Measurements from ENCODE around the gene SELENOP.

Gene SELENOP

DNA sequence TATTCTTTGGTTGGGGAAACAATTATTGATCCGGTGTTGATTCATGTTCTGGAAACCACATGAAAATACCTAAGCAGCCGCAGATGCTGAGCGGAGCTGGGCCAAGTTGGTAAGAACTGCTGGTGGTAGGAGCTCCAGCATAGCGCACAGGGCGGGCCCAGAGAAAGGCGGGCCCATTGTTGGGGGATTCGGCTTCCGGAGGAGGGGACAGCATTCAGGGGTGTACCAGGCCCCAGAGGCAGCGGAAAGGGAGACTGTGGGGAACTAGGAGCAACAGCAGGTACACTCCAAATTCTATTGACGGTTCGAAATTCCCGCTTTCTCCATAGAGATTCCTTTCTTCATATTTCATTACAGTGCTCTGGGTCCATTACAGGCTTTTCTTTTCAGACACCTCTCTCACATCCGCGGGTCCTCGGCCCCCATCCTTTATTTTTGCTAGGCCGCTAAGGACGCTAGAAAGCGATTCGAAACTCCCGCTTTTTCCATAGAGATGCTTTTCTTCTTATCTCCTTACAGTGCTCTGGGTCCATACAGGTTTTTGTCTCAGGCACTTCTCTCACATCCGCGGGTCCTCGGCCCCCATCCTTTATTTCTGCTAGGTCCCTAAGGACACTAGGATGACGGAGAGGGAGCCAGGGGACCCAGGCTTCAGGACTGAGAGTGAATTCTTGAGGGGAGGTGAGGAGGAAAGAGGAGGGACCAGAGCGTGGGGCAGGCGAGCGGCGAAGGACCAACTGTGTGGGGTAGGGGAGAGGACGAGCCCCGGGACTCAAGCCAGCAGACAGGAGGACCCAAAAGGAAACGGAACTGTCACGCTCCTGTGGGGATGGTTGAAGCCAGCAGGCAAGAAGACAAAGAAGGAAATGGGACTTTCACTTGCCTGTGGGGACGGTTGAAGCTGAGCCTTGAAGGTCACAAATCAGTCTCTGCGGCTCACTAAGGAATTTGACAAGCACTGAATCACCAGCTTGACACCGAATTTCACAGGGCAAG is 54.8 kb downstream of the SELENOP start, which contains the start of gene CCDC152:
CCDC152 (plus strand) TSS at position 213 of the 996 bp plus-strand sequence. CDS start 2,304 bp downstream, outside the sequence.
- H3K4me3 ChIP-seq (ENCODE audit: low read depth, low read length), result peak within 1 kb of the TSS; percentile 61
- ChIA-PET POLR2A (interaction anchor here (0.6 kb wide), 1 partner anchor 832 kb away, joined by 3 read pairs; the partner anchor contains the start of gene FBXO4), CTCF (interaction anchor here (1.0 to 1.2 kb wide), 3 partner anchors 10 to 12 kb away, joined by 3 read pairs; no protein-coding TSS in a partner anchor)
- no peak for DNase-seq (ENCODE audit: low read depth, low spot score)
- TF ChIP-seq, protein P1, sequence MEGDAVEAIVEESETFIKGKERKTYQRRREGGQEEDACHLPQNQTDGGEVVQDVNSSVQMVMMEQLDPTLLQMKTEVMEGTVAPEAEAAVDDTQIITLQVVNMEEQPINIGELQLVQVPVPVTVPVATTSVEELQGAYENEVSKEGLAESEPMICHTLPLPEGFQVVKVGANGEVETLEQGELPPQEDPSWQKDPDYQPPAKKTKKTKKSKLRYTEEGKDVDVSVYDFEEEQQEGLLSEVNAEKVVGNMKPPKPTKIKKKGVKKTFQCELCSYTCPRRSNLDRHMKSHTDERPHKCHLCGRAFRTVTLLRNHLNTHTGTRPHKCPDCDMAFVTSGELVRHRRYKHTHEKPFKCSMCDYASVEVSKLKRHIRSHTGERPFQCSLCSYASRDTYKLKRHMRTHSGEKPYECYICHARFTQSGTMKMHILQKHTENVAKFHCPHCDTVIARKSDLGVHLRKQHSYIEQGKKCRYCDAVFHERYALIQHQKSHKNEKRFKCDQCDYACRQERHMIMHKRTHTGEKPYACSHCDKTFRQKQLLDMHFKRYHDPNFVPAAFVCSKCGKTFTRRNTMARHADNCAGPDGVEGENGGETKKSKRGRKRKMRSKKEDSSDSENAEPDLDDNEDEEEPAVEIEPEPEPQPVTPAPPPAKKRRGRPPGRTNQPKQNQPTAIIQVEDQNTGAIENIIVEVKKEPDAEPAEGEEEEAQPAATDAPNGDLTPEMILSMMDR (IDR thresholded peaks at IDR 0.05; ENCODE audit: insufficient read depth, low read length, missing control alignments), result no peak

DNA sequence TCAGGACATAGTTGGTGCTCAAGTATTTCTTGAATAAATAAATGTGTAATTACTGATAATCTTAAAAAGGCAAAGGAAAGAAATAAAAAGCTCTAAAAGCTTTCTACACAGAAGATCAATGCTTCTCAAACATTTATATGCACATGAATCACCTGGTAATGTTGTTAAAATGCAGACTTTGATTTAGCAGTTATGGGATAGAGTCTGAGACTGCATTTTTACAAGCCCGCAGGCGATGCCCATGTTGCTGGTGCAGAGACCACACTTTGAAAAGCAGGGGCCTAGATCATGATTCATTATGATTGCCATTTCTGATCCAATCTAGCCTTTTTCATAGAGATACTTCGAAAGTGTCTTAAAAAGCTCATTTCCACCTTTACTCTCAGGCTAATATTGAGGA is 58.6 kb downstream of the SELENOP start:
- no peak for DNase-seq (ENCODE audit: low read depth, low spot score)
- no peak overlapping the region for H3K4me3 ChIP-seq (ENCODE audit: low read depth, low read length)
- CTCF ChIA-PET, result interaction anchor here (0.6 kb wide), 1 partner anchor 915 kb away, joined by 5 read pairs; no protein-coding TSS in a partner anchor
- POLR2A ChIA-PET, result no interaction called here
- TF ChIP-seq, protein P1 (IDR thresholded peaks at IDR 0.05; ENCODE audit: insufficient read depth, low read length, missing control alignments), result no peak

DNA sequence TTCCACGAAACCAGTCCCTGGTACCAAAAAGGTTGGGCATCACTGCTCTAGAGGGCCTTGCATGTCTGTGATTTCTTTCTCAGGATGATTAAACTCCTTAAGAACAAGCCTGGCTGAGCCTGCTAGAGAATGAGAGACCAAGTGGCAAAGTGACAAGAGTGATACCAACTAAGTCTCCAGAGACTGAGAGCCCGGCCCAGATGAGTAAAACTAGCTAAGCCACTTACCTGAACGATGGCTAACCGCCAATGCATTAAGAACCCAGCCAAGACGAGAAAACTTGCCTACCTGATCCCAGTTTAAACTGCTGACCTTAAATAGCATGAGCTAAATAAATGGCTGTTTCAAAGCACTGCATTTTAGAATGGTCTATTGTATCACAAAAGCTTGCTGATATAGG is 60.6 kb downstream of the SELENOP start:
- CTCF ChIA-PET, result interaction anchor here (1.3 kb wide), 1 partner anchor 16 kb away, joined by 7 read pairs; no protein-coding TSS in a partner anchor
- TF ChIP-seq, protein P1 (IDR thresholded peaks at IDR 0.05; ENCODE audit: insufficient read depth, low read length, missing control alignments), result no peak
- POLR2A ChIA-PET, result no interaction called here
- DNase-seq (ENCODE audit: low read depth, low spot score), result no peak
- H3K4me3 ChIP-seq (ENCODE audit: low read depth, low read length), result no peak overlapping the region

DNA sequence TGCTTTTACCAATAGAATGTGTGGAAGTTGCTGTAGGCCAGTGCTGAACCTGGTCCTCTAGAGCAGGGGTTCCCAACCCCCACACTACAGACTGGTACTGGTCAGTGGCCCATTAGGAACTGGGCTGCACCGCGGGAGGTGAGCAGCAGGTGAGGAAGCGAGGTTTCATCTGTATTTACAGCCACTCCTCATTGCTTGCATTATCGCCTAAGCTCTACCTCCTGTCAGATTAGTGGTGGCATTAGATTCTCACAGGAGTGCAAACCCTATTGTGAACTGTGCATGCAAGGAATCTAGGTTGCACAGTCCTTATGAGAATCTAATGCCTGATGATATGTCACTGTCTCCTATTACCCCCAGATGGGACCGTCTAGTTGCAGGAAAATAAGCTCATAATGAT is 61.2 kb downstream of the SELENOP start:
- no peak overlapping the region for H3K4me3 ChIP-seq (ENCODE audit: low read depth, low read length)
- ChIA-PET POLR2A (no interaction called here), CTCF (interaction anchor here (1.3 kb wide), 1 partner anchor 17 kb away, joined by 7 read pairs; no protein-coding TSS in a partner anchor)
- DNase-seq (ENCODE audit: low read depth, low spot score), result no peak
- TF ChIP-seq, protein P1 (IDR thresholded peaks at IDR 0.05; ENCODE audit: insufficient read depth, low read length, missing control alignments), result no peak
